ENCODE measurements around the gene METTL13.

Gene METTL13

DNA sequence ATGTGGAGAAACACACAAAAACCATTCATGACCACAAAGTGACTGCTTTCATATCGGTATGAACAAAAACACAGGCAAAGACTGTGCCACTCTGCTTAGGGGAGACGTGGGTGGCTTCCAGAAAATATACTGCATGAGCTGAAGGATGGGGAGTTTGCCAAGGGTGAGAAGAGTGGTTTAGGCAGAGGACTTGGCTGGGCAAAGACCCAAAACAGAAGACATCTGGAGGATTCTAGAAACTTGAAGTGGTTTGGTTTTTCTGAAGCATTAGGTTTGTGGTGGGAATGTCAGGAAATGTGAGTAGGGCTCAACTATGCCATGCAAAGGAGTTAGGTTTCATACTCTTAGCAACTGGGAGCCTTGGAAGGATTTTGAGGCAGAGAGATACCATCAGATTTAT is 33.2 kb downstream of the METTL13 start:
- in situ Hi-C loops (cut with MboI; ENCODE audit: low pct_unique_long_range_greater_than_20kb, low sequenced_read_pairs, unreplicated experiment), result loop anchor here (25.0 kb wide), 1 partner anchor 598 kb away; the partner anchor contains the start of gene C1orf105
- DNase-seq (ENCODE audit: low spot score), result no peak
- TF ChIP-seq, protein P1, sequence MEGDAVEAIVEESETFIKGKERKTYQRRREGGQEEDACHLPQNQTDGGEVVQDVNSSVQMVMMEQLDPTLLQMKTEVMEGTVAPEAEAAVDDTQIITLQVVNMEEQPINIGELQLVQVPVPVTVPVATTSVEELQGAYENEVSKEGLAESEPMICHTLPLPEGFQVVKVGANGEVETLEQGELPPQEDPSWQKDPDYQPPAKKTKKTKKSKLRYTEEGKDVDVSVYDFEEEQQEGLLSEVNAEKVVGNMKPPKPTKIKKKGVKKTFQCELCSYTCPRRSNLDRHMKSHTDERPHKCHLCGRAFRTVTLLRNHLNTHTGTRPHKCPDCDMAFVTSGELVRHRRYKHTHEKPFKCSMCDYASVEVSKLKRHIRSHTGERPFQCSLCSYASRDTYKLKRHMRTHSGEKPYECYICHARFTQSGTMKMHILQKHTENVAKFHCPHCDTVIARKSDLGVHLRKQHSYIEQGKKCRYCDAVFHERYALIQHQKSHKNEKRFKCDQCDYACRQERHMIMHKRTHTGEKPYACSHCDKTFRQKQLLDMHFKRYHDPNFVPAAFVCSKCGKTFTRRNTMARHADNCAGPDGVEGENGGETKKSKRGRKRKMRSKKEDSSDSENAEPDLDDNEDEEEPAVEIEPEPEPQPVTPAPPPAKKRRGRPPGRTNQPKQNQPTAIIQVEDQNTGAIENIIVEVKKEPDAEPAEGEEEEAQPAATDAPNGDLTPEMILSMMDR (IDR thresholded peaks at IDR 0.05; ENCODE audit: extremely low read depth, insufficient read depth, missing control alignments), result no peak

DNA sequence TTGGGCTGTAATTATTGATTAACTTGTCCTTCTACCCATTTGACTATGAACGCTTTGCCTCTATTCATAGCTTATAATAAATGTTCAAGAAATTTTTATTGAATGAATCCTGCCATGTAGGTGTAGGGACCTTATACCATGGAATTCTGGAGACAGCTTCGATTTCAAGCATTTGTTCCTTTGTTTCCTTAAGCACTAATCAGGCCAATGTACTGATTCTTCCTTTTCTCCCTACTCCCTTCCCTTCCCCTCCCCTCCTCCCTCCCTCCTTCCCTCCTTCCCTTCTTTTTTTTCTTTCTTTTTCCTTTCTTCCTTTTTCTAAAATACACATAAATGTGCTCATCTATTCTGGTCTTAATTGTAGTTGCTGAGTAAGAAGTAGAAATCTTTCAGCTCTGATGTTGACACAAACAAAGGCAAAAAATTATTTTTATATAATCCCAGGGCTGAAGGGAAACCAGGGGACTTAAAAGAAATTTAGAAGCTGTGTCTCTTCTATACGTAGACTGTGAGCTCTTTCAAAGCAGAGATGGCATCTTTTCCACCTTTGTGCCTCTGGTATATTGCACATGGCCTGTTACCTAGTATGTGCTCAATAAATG is 34.9 kb downstream of the METTL13 start:
- in situ Hi-C loops (cut with MboI; ENCODE audit: low pct_unique_long_range_greater_than_20kb, low sequenced_read_pairs, unreplicated experiment), result loop anchor here (25.0 kb wide), 1 partner anchor 596 kb away; the partner anchor contains the start of gene C1orf105
- DNase-seq (ENCODE audit: low spot score), result no peak

DNA sequence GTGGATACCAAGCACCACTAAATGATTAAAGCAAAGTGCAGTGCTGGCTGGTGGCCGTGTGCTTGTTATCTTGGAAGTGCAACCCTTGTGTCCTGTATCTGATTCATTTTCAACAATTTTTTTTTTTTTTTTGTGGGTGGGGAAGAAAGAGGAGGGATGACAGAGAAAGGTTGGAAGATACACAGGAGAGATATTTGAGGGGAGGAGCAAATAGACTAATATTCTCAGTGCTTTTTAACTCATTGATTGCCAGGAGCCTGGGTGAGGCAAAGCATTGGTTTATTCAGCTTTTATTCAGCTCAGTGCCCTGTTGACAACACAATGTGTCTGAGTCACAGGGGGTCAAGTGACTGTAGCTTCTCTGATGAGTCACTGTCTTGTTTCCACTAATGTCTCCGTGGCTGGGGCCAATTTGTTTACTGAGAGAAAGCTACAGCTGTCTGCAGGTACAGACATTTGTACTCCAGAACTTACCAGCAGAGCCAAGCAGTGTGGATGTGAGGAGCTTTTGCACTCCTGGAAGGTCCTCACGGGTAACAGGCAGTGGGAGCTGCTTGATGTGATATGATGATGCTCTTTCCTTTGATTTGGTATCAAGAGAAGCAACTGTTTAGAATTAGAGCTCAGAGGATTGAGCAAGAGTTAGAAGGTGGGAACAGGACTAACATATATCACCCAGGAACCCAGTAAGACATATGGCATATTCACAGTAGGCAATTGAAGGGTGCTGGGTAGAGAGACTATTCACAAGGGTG is 36.2 kb downstream of the METTL13 start:
- peak; percentile 33 for DNase-seq (ENCODE audit: low spot score)
- TF ChIP-seq, protein P1 (IDR thresholded peaks at IDR 0.05; ENCODE audit: extremely low read depth, insufficient read depth, missing control alignments), result no peak
- in situ Hi-C loops (cut with MboI; ENCODE audit: low pct_unique_long_range_greater_than_20kb, low sequenced_read_pairs, unreplicated experiment), result loop anchor here (25.0 kb wide), 1 partner anchor 595 kb away; the partner anchor contains the start of gene C1orf105

More for the DNA sequence above, 34.9 kb downstream of the METTL13 start:
- TF ChIP-seq, protein P1 (IDR thresholded peaks at IDR 0.05; ENCODE audit: extremely low read depth, insufficient read depth, missing control alignments), result no peak

DNA sequence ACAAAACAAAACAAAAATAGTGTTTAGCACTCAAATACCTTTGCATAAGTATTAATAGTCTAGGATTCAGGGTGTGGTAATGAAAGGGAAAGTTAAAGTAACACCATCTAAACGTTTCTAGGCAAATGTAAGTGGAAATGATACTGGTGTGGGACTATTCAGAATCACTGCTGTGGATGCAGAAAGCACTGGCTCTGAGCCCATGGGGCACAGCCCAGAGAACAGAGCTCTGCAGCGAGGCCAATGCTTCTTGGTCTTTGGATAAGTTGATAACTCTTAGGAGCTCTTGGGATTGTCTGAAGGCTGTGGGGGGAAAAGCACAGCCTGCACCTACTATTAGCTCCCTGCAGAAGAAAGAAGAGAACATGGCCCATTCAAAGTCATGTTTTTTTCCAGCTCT is 38.5 kb downstream of the METTL13 start:
- in situ Hi-C loops (cut with MboI; ENCODE audit: low pct_unique_long_range_greater_than_20kb, low sequenced_read_pairs, unreplicated experiment), result loop anchor here (25.0 kb wide), 1 partner anchor 592 kb away; the partner anchor contains the start of gene C1orf105
- TF ChIP-seq, protein P1 (IDR thresholded peaks at IDR 0.05; ENCODE audit: extremely low read depth, insufficient read depth, missing control alignments), result no peak
- no peak for DNase-seq (ENCODE audit: low spot score)

DNA sequence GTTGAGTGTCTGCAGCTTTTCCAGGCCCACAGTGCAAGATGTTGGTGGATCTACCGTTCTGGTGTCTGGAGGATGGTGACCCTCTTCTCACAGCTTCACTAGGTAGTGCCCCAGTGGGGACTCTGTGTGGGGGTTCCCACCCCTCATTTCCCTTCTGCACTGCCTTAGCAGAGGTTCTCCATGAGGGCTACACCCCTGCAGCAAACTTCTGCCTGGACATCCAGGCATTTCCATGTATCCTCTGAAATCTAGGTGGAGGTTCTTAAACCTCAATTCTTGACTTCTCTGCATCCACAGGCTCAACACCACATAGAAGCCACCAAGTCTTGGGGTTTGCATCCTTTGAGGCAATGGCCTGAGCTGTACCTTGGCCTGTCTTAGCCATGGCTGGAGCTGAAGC is 45.5 kb downstream of the METTL13 start:
- no peak for DNase-seq (ENCODE audit: low spot score)
- in situ Hi-C loops (cut with MboI; ENCODE audit: low pct_unique_long_range_greater_than_20kb, low sequenced_read_pairs, unreplicated experiment), result no loop called here
- TF ChIP-seq, protein P1 (IDR thresholded peaks at IDR 0.05; ENCODE audit: extremely low read depth, insufficient read depth, missing control alignments), result no peak

DNA sequence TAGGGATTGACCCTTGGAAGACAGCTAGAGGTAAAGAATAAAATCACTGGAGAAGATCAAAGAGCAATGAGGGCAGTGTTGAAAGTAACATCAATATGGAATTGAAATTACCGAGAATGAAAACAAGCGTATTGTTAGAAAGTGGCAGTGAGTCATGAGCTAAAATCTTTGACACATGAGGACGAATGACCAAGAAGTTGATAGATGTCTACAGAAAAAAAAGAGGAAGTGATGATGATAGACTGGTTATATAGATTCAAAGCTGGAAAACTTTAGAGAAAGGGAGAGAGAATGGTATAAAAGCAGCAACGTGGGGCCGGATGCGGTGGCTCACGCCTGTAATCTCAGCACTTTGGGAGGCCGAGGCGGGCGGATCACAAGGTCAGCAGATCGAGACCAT is 47.3 kb downstream of the METTL13 start:
- DNase-seq (ENCODE audit: low spot score), result no peak
- TF ChIP-seq, protein P1 (IDR thresholded peaks at IDR 0.05; ENCODE audit: extremely low read depth, insufficient read depth, missing control alignments), result no peak
- in situ Hi-C loops (cut with MboI; ENCODE audit: low pct_unique_long_range_greater_than_20kb, low sequenced_read_pairs, unreplicated experiment), result no loop called here
